GM21825 (cell line): ENCODE measurements around the gene P2RY8.

Experiments used
- ATAC-seq: cut with Tn5 transposase; IDR thresholded peaks from one replicate; pipeline ENCODE4 v1.9.1; 2021; ENCODE audit warnings: mild to moderate bottlenecking, moderate library complexity; ENCODE audit not compliant: unreplicated experiment

P2RY8 gene

GRCh38 chrX:1420371-1420770, 116.6 kb downstream of the P2RY8 start:
- no peak for ATAC-seq

- no peak for ATAC-seq
These were observed 117.2 kb downstream of the P2RY8 start for GRCh38 chrX:1419545-1420355.

GRCh38 chrX:1418901-1419544, 118.0 kb downstream of the P2RY8 start:
- no peak for ATAC-seq

- no peak for ATAC-seq
These were observed 118.8 kb downstream of the P2RY8 start for GRCh38 chrX:1417921-1418771.

GRCh38 chrX:1416965-1417760, 119.8 kb downstream of the P2RY8 start:
- ATAC-seq = no peak

- no peak for ATAC-seq
These were observed 120.6 kb downstream of the P2RY8 start for GRCh38 chrX:1416327-1416784.
